H1 (cell line): ENCODE data around the gene ITPR3. TPM values are rescaled to one million over a fixed set of nuclear protein-coding genes. Genes with fewer than 3 reads are reported as not detected.

Experiments used
- CTCF ChIA-PET: fragments of 300-600 bp; sonication (Branson Sonifier 250); formaldehyde crosslinking; loops from one replicate; lab custom pipeline; 2021; ENCODE audit not compliant: partially characterized antibody; lab: Charles Lee
- POLR2A ChIA-PET: fragments of 300-600 bp; sonication (Branson Sonifier 250); formaldehyde crosslinking; loops from one replicate; lab custom pipeline; 2021; ENCODE audit warnings: inconsistent platforms; ENCODE audit not compliant: partially characterized antibody; lab: Charles Lee
- DNase-seq, 2 experiments: peaks; one replicate each; pipeline versions ENCODE4 v3.0.0 to v3.0.0-alpha.2; 2010 to 2022; ENCODE audit warnings: low spot score in 2 of 2, low read depth in 1 of 2, mixed read lengths in 1 of 2
- FAIRE-seq: peaks from 2 replicates; lab custom pipeline; 2011; peaks lifted over from hg19 to GRCh38; lab: Jason Lieb, UNC
- H2AFZ ChIP-seq: 2 replicates; pipeline ENCODE4 v1.8.1; 2012; ENCODE audit warnings: low read length, inconsistent platforms
- H2AK5ac ChIP-seq: 2 replicates; pipeline ENCODE4 v1.6.1; 2013; ENCODE audit warnings: low read depth, low read length
- H2BK120ac ChIP-seq: replicated peaks from 2 replicates; pipeline ENCODE3; 2013; ENCODE audit warnings: low read depth, low read length, inconsistent platforms
- H2BK12ac ChIP-seq: 2 replicates; pipeline ENCODE4 v1.6.1; 2013; ENCODE audit warnings: low read depth, low read length
- H2BK15ac ChIP-seq: 2 replicates; pipeline ENCODE4 v1.6.1; 2013; ENCODE audit warnings: low read length
- H2BK20ac ChIP-seq: 2 replicates; pipeline ENCODE4 v1.6.1; 2013; ENCODE audit warnings: low read length
- H2BK5ac ChIP-seq: 2 replicates; pipeline ENCODE4 v1.6.1; 2013; ENCODE audit warnings: low read depth, low read length
- H3K14ac ChIP-seq: 2 replicates; pipeline ENCODE4 v1.6.1; 2013; ENCODE audit warnings: inconsistent platforms; ENCODE audit not compliant: insufficient read length
- H3K18ac ChIP-seq: 2 replicates; pipeline ENCODE4 v1.6.1; 2013; ENCODE audit warnings: low read length; ENCODE audit errors: extremely low read depth
- H3K23ac ChIP-seq: 2 replicates; pipeline ENCODE4 v1.6.1; 2013; ENCODE audit warnings: inconsistent platforms; ENCODE audit not compliant: insufficient read length
- H3K23me2 ChIP-seq: 2 replicates; pipeline ENCODE4 v1.6.1; 2013; ENCODE audit warnings: low read depth, low read length
- H3K27ac ChIP-seq: 2 replicates; pipeline ENCODE4 v1.6.1; 2011; ENCODE audit warnings: low read depth, low read length, inconsistent platforms
- H3K27me3 ChIP-seq, 4 experiments: replicated peaks in 1 of 4; 1 replicate in 1 of 4; 2 replicates in 3 of 4; pipeline versions ENCODE4 v1.6.1 to v1.8.1; 2011 to 2013; ENCODE audit warnings: low read length in 3 of 4, mild to moderate bottlenecking in 3 of 4, inconsistent platforms in 2 of 4, mixed read lengths in 2 of 4, moderate library complexity in 1 of 4; ENCODE audit not compliant: control insufficient read depth in 3 of 4, insufficient read depth in 3 of 4; ENCODE audit errors: extremely low read depth in 1 of 4
- H3K36me3 ChIP-seq, 4 experiments: 2 replicates each; pipeline versions ENCODE4 v1.6.1 to v1.8.1; 2011 to 2013; ENCODE audit warnings: mild to moderate bottlenecking in 4 of 4, low read length in 3 of 4, moderate library complexity in 2 of 4, control low read depth in 1 of 4, inconsistent platforms in 1 of 4; ENCODE audit not compliant: insufficient read depth in 4 of 4, control insufficient read depth in 2 of 4
- H3K4ac ChIP-seq: replicated peaks from 2 replicates; pipeline ENCODE3; 2013; ENCODE audit warnings: low read length, low read depth, mixed read lengths, inconsistent platforms; ENCODE audit not compliant: insufficient read length
- H3K4me1 ChIP-seq, 4 experiments: replicated peaks in 1 of 4; 1 replicate in 1 of 4; 2 replicates in 3 of 4; pipeline versions ENCODE4 v1.6.1 to v1.8.1; 2011 to 2013; ENCODE audit warnings: low read length in 3 of 4, inconsistent platforms in 2 of 4, mixed read lengths in 1 of 4; ENCODE audit not compliant: insufficient read depth in 4 of 4, control insufficient read depth in 3 of 4
- H3K4me2 ChIP-seq, 2 experiments: 2 replicates each; pipeline versions ENCODE4 v1.6.1 to v1.8.1; 2011 to 2013; ENCODE audit warnings: low read depth in 2 of 2, low read length in 2 of 2, control low read depth in 1 of 2, inconsistent platforms in 1 of 2, mild to moderate bottlenecking in 1 of 2; ENCODE audit not compliant: insufficient read depth in 1 of 2
- H3K4me3 ChIP-seq, 4 experiments: fragments of 200-600, 300-600 bp in 1 of 4; sonication (generic), shearing (Covaris generic), sonication (Bioruptor Twin) in 1 of 4; 2 replicates each; pipeline versions ENCODE4 v1.5.1 to v1.8.1; 2011 to 2016; ENCODE audit warnings: low read length in 4 of 4, low read depth in 3 of 4, control low read depth in 2 of 4, inconsistent platforms in 2 of 4, mild to moderate bottlenecking in 2 of 4, mixed read lengths in 1 of 4, moderate library complexity in 1 of 4; ENCODE audit not compliant: insufficient read depth in 2 of 4; ENCODE audit errors: extremely low read depth in 1 of 4
- H3K56ac ChIP-seq: replicated peaks from 2 replicates; pipeline ENCODE3; 2013; ENCODE audit warnings: low read depth, mild to moderate bottlenecking, mixed read lengths, low read length, inconsistent platforms; ENCODE audit not compliant: insufficient read length
- H3K79me1 ChIP-seq: 2 replicates; pipeline ENCODE4 v1.6.1; 2013; ENCODE audit warnings: low read depth, low read length, control low read depth
- H3K79me2 ChIP-seq, 2 experiments: 2 replicates each; pipeline versions ENCODE4 v1.6.1 to v1.8.1; 2012 to 2013; ENCODE audit warnings: low read length in 2 of 2, mild to moderate bottlenecking in 2 of 2, inconsistent platforms in 1 of 2; ENCODE audit not compliant: insufficient read depth in 2 of 2, control insufficient read depth in 1 of 2
- H3K9ac ChIP-seq, 4 experiments: replicated peaks in 1 of 4; 1 replicate in 1 of 4; 2 replicates in 3 of 4; pipeline versions ENCODE4 v1.6.1 to v1.8.1; 2011 to 2013; ENCODE audit warnings: low read depth in 3 of 4, low read length in 3 of 4, control low read depth in 2 of 4, mild to moderate bottlenecking in 2 of 4, moderate library complexity in 2 of 4, inconsistent platforms in 1 of 4; ENCODE audit errors: extremely low read depth in 1 of 4
- H3K9me3 ChIP-seq, 2 experiments: 2 replicates each; pipeline versions ENCODE4 v1.6.1 to v1.8.1; 2012 to 2013; ENCODE audit warnings: mild to moderate bottlenecking in 2 of 2, moderate library complexity in 2 of 2, control low read depth in 1 of 2, inconsistent platforms in 1 of 2, low read depth in 1 of 2, low read length in 1 of 2, mixed read lengths in 1 of 2; ENCODE audit not compliant: insufficient read depth in 2 of 2
- H4K20me1 ChIP-seq, 2 experiments: replicated peaks in 1 of 2; 2 replicates each; pipeline versions ENCODE3 to v1.8.1; 2011 to 2013; ENCODE audit warnings: inconsistent platforms in 2 of 2, low read length in 2 of 2, mild to moderate bottlenecking in 1 of 2; ENCODE audit not compliant: insufficient read depth in 2 of 2, control insufficient read depth in 1 of 2
- H4K5ac ChIP-seq: 2 replicates; pipeline ENCODE4 v1.6.1; 2013; ENCODE audit warnings: low read length, low read depth, mixed read lengths, inconsistent platforms; ENCODE audit not compliant: insufficient read length
- H4K8ac ChIP-seq: 2 replicates; pipeline ENCODE4 v1.8.0; 2013; ENCODE audit warnings: mild to moderate bottlenecking, moderate library complexity, low read length, inconsistent platforms; ENCODE audit not compliant: insufficient read depth; ENCODE audit errors: extremely low read depth
- H4K91ac ChIP-seq: replicated peaks from 2 replicates; pipeline ENCODE3; 2013; ENCODE audit warnings: low read length, mixed read lengths, inconsistent platforms; ENCODE audit not compliant: insufficient read length
- BACH1 ChIP-seq: IDR thresholded peaks from 2 replicates; pipeline ENCODE4 v1.6.1; 2012; ENCODE audit warnings: low read length, improper control_type of control experiment
- CEBPB ChIP-seq: IDR thresholded peaks from 2 replicates; pipeline ENCODE4 v1.6.1; 2012; ENCODE audit warnings: low read depth, low read length
- EP300 ChIP-seq, 2 experiments: IDR thresholded peaks; 1 replicate in 1 of 2; 2 replicates in 1 of 2; pipeline ENCODE4 v1.6.1; 2011 to 2012; ENCODE audit warnings: low read depth in 2 of 2, low read length in 2 of 2, mild to moderate bottlenecking in 2 of 2, borderline replicate concordance in 1 of 2, inconsistent platforms in 1 of 2, moderate library complexity in 1 of 2
- PHF8 ChIP-seq: fragments of 200-600 bp; sonication (generic); conservative IDR thresholded peaks from 2 replicates; pipeline ENCODE4 v1.7.1; 2012; ENCODE audit warnings: low read depth, mild to moderate bottlenecking, inconsistent platforms, low read length, moderate library complexity
- POLR2A ChIP-seq, 2 experiments: IDR thresholded peaks; 1 replicate in 1 of 2; 2 replicates in 1 of 2; pipeline ENCODE4 v1.6.1; 2011; ENCODE audit warnings: low read depth in 2 of 2, low read length in 2 of 2, mild to moderate bottlenecking in 2 of 2; ENCODE audit errors: control extremely low read depth in 1 of 2
- WGBS, 2 experiments: shearing (Covaris generic) in 1 of 2; methylation state at CpG; one replicate each; pipeline versions ENCODE4 v1.1.6 to v1.1.7; 2013 to 2015; ENCODE audit warnings: low lambda C conversion rate in 2 of 2, mixed read lengths in 2 of 2, inconsistent platforms in 1 of 2, low coverage in 1 of 2, missing lambda C conversion rate in 1 of 2; ENCODE audit not compliant: insufficient replicate concordance in 2 of 2, insufficient coverage in 1 of 2, insufficient read length in 1 of 2; ENCODE audit errors: extremely low coverage in 1 of 2, missing lambda C conversion rate in 1 of 2; 5-methylcytosine and 5-hydroxymethylcytosine counted together
- polyA plus RNA-seq, 7 experiments: library from polyadenylated mRNA; depleted of rRNA in 3 of 7; stranded (reverse) in 5 of 7; unstranded in 2 of 7; fragments of >200 nt in 5 of 7; fragments of 200-250 nt in 2 of 7; gene quantifications; 1 replicate in 5 of 7; 2 replicates in 1 of 7; 4 replicates in 1 of 7; pipeline versions ENCODE4 v1.2.1 to v1.2.3, GENCODE V29; 2011 to 2013; ENCODE audit warnings: missing spikeins in 2 of 7, mixed read lengths in 2 of 7
- total RNA-seq: library from RNA; stranded (reverse); fragmentation: NEBNext Ultra II Directional; extraction: Animal tissue kit (Norgen Biotek cat#: 25700); gene quantifications from 2 replicates; pipeline ENCODE4 v1.2.1, GENCODE V29; 2021

Gene ITPR3
- total and polyA plus RNA-seq, 2 of the 8 experiments (the other 6 are each of a cell fraction or from before 2014, with no cell fraction given): 29.1 to 45.7 TPM

- POLR2A ChIA-PET: interaction anchor here (1.2 to 2.1 kb wide), 4 partner anchors 9 to 22 kb away, joined by 4 to 8 read pairs (median 5); no protein-coding TSS in a partner anchor
- CTCF ChIA-PET: interaction anchor here (0.6 to 10.8 kb wide), 7 partner anchors 9 to 157 kb away, joined by 3 to 102 read pairs (median 6); partner anchors contain the start of gene BAK1
- Histone ChIP-seq H2BK15ac (no peak overlapping the region), H3K4ac (no peak overlapping the region), H2BK5ac (no peak overlapping the region; the same call in 1 of the 2 replicates), H3K36me3 (no peaks in the 10 kb centered on the region; a peak in 1 of 8 replicates), H3K4me1 (peaks cover 0 to 10% (median 5%) of the 10 kb centered on the region in 4 experiments; a peak in 4 of 7 replicates), H2BK120ac (no peak overlapping the region), H3K56ac (no peak overlapping the region), H3K27me3 (no peaks in the 10 kb centered on the region), H3K23ac (no peak overlapping the region), H3K4me3 (no peak overlapping the region), H3K23me2 (peaks cover 2% of the 10 kb centered on the region; the same call in 1 of the 2 replicates), H4K8ac (no peak overlapping the region), H2BK12ac (no peak overlapping the region), H4K5ac (no peak overlapping the region), H3K14ac (no peak overlapping the region), H3K79me1 (peaks cover 6% of the 10 kb centered on the region), H3K9ac (no peak overlapping the region), H3K27ac (no peak overlapping the region), H2AFZ (no peak overlapping the region), H2AK5ac (no peak overlapping the region), H3K4me2 (no peak overlapping the region), H3K18ac (no peak overlapping the region), H4K20me1 (peaks cover 0 to 3% of the 10 kb centered on the region in 2 experiments), H2BK20ac (no peak overlapping the region), H4K91ac (no peak overlapping the region), H3K9me3 (no peaks in the 10 kb centered on the region), H3K79me2 (no peaks in the 10 kb centered on the region)
- no peak for FAIRE-seq
- 94% methylated on average over 5 of the region's 5 CpGs; no CpG with 5 or more reads in 1 of the 2 experiments for WGBS, 2 experiments
- no peak for DNase-seq
- TF ChIP-seq EP300 (IDR thresholded peaks at IDR 0.05; ENCODE audit: borderline replicate concordance in 1 of 2, low read depth in 2 of 2, low read length in 2 of 2): no peak
- no peak for TF ChIP-seq CEBPB
- TF ChIP-seq PHF8: no peak
- TF ChIP-seq BACH1: no peak
- no peak for TF ChIP-seq POLR2A (IDR thresholded peaks at IDR 0.05; ENCODE audit: control extremely low read depth in 1 of 2, low read depth in 2 of 2, low read length in 2 of 2)
These were observed 30.9 kb downstream of the ITPR3 start for GRCh38 chr6:33652002-33652401.
